Measurements from ENCODE around the gene FCER1A.

- TF ChIP-seq CTCF (IDR thresholded peaks at IDR 0.05) = no peak
- TF ChIP-seq POLR2A (IDR thresholded peaks at IDR 0.05) = no peak
- TF ChIP-seq POLR2AphosphoS5 (IDR thresholded peaks at IDR 0.05) = no peak
These were observed 37.4 kb downstream of the FCER1A start for GRCh38 chr1:159339536-159339935.
